Gastrocnemius medialis (tissue), 4 donors: ENCODE measurements around the gene SEMA6D. TPM values are rescaled to one million over a fixed set of nuclear protein-coding genes. Genes with fewer than 3 reads are reported as not detected.
"Not testable (repeated sequence)": the region's sequence is repeated elsewhere in the genome, so short reads cannot be mapped to it uniquely, and the experiment has no call there.

Experiments used
- ATAC-seq, 2 donors: fragments of 150-250 bp; one replicate each; pipeline ENCODE4 v1.9.1; 2016
- DNase-seq, 2 donors: peaks; one replicate each; pipeline ENCODE4 v3.0.0-alpha.2; 2019
- H3K27ac ChIP-seq, 4 donors: fragments of 200-600 bp; sonication (generic); 1 replicate in 1 of 4; 2 replicates in 3 of 4; pipeline ENCODE4 v1.5.1; 2016 to 2018; ENCODE audit warnings: mild to moderate bottlenecking in 2 of 4, moderate library complexity in 1 of 4
- H3K27me3 ChIP-seq, 3 donors: fragments of 200-600 bp; sonication (generic) in 2 of 3; 1 replicate in 1 of 3; 2 replicates in 2 of 3; pipeline versions ENCODE4 v1.5.1 to v1.6.0; 2016 to 2019; ENCODE audit warnings: mild to moderate bottlenecking in 1 of 3, moderate library complexity in 1 of 3
- H3K36me3 ChIP-seq, 2 donors: fragments of 200-600 bp; sonication (generic) in 1 of 2; one replicate each; pipeline ENCODE4 v1.5.1; 2017 to 2018
- H3K4me1 ChIP-seq, 2 donors: fragments of 200-600 bp; sonication (generic) in 1 of 2; one replicate each; pipeline ENCODE4 v1.5.1; 2016 to 2017; ENCODE audit warnings: mild to moderate bottlenecking in 2 of 2
- H3K4me3 ChIP-seq, 4 donors: fragments of 200-600 bp; sonication (generic) in 3 of 4; 1 replicate in 1 of 4; 2 replicates in 3 of 4; pipeline ENCODE4 v1.5.1; 2016 to 2019; ENCODE audit warnings: mild to moderate bottlenecking in 2 of 4
- H3K9me3 ChIP-seq, 3 donors: fragments of 200-600 bp; sonication (generic) in 2 of 3; 1 replicate in 1 of 3; 2 replicates in 2 of 3; pipeline ENCODE4 v1.5.1; 2016 to 2019
- CTCF ChIP-seq, 5 experiments: fragments of 450-650 bp in 3 of 5; fragments of 200-600 bp in 2 of 5; sonication (generic) in 2 of 5; IDR thresholded peaks in 4 of 5; conservative IDR thresholded peaks in 1 of 5; 1 replicate in 4 of 5; 2 replicates in 1 of 5; pipeline ENCODE4 v1.5.1; 2016 to 2019; ENCODE audit warnings: antibody characterized with exemption in 5 of 5, mild to moderate bottlenecking in 3 of 5, moderate library complexity in 3 of 5
- POLR2A ChIP-seq, 2 donors: fragments of 450-650 bp; IDR thresholded peaks; one replicate each; pipeline ENCODE4 v1.6.1; 2017; ENCODE audit warnings: antibody characterized with exemption in 2 of 2, mild to moderate bottlenecking in 2 of 2, moderate library complexity in 2 of 2
- in situ Hi-C, 4 donors: fragments of 200-750 bp; cut with MboI; loops; one replicate each; pipeline versions ENCODE4 v1.15.0 to v1.8.0; 2017; ENCODE audit warnings: low sequenced_read_pairs in 4 of 4
- intact Hi-C: fragments of 100-400 bp; cut with DNase I; formaldehyde crosslinking; loops from one replicate; pipeline ENCODE4 v1.15.1; 2023; ENCODE audit warnings: low total_unique reads
- total RNA-seq, 4 donors: library from RNA; depleted of rRNA; stranded (reverse); fragments of >200 nt; gene quantifications; one replicate each; pipeline versions ENCODE4 v1.1.0 to v1.2.3, GENCODE V29; 2016

The SEMA6D gene
- total RNA-seq, 4 donors from 2014 or later = 0.97 to 5.9 (median 2.7) TPM

GRCh38 chr15:47733085-47733484 is 15.8 kb downstream of the SEMA6D start:
- Histone ChIP-seq H3K4me3 (peak overlapping the region in 1 of 4 donors; percentile 3), H3K27ac (peak overlapping the region; percentile 24 to 93 (median 75)), H3K4me1 (peaks cover 61 to 69% of the 10 kb centered on the region in 2 donors), H3K9me3 (no peaks in the 10 kb centered on the region), H3K36me3 (no peaks in the 10 kb centered on the region), H3K27me3 (no peaks in the 10 kb centered on the region)
- in situ Hi-C loops = no loop called here
- ATAC-seq (no peak), DNase-seq (no peak)
- intact Hi-C loops = no loop called here
- TF ChIP-seq POLR2A (IDR thresholded peaks at IDR 0.05) (no peak), CTCF (IDR thresholded peaks at IDR 0.05 in 4 of 5, conservative IDR thresholded peaks at IDR 0.05 in 1 of 5) (no peak)

GRCh38 chr15:47736143-47736786 is 19.0 kb downstream of the SEMA6D start:
- DNase-seq (no peak), ATAC-seq (no peak)
- intact Hi-C loops = no loop called here
- TF ChIP-seq CTCF (IDR thresholded peaks at IDR 0.05 in 4 of 5, conservative IDR thresholded peaks at IDR 0.05 in 1 of 5) (no peak), POLR2A (IDR thresholded peaks at IDR 0.05) (no peak)
- peak overlapping the region in 3 of 4 donors; percentile 19 to 24 (median 19) for H3K4me3 ChIP-seq
- H3K9me3 ChIP-seq = no peaks in the 10 kb centered on the region
- H3K4me1 ChIP-seq = peaks cover 55 to 69% of the 10 kb centered on the region in 2 donors
- H3K27ac ChIP-seq = peak overlapping the region; percentile 55 to 88 (median 69)
- no peaks in the 10 kb centered on the region for H3K27me3 ChIP-seq
- no peaks in the 10 kb centered on the region for H3K36me3 ChIP-seq
- in situ Hi-C loops = no loop called here

- no peaks in the 10 kb centered on the region for H3K9me3 ChIP-seq
- TF ChIP-seq CTCF (IDR thresholded peaks at IDR 0.05 in 4 of 5, conservative IDR thresholded peaks at IDR 0.05 in 1 of 5) (no peak), POLR2A (IDR thresholded peaks at IDR 0.05) (no peak)
- DNase-seq (no peak), ATAC-seq (no peak)
- H3K36me3 ChIP-seq = no peaks in the 10 kb centered on the region
- intact Hi-C loops (no loop called here), in situ Hi-C loops (no loop called here)
- H3K27me3 ChIP-seq = no peaks in the 10 kb centered on the region
- H3K4me1 ChIP-seq = peaks cover 48 to 67% of the 10 kb centered on the region in 2 donors
- H3K27ac ChIP-seq = peak overlapping the region; percentile 55 to 88 (median 69)
- H3K4me3 ChIP-seq = peak overlapping the region in 1 of 4 donors; percentile 19
Observed at GRCh38 chr15:47737477-47737876, 20.2 kb downstream of the SEMA6D start.

- H3K27ac ChIP-seq, H3K27me3 ChIP-seq, H3K4me3 ChIP-seq, DNase-seq, intact Hi-C loops, in situ Hi-C loops, H3K36me3 ChIP-seq, ATAC-seq, H3K9me3 ChIP-seq: not testable (repeated sequence)
- H3K4me1 ChIP-seq = peaks cover 45 to 67% of the 10 kb centered on the region in 2 donors
Observed at GRCh38 chr15:47738144-47738825, 21.0 kb downstream of the SEMA6D start.

GRCh38 chr15:47741082-47741481 is 23.8 kb downstream of the SEMA6D start:
- Histone ChIP-seq H3K36me3 (no peaks in the 10 kb centered on the region), H3K27me3 (no peaks in the 10 kb centered on the region), H3K27ac (no peak overlapping the region), H3K4me1 (peaks cover 36 to 56% of the 10 kb centered on the region in 2 donors), H3K9me3 (no peaks in the 10 kb centered on the region), H3K4me3 (no peak overlapping the region)
- ATAC-seq = no peak
- DNase-seq = no peak
- TF ChIP-seq CTCF (IDR thresholded peaks at IDR 0.05 in 4 of 5, conservative IDR thresholded peaks at IDR 0.05 in 1 of 5) = no peak
- TF ChIP-seq POLR2A (IDR thresholded peaks at IDR 0.05) = no peak
- intact Hi-C loops (no loop called here), in situ Hi-C loops (no loop called here)
